GM12878 (cell line): ENCODE results near the gene ANKFY1. TPM values are rescaled to one million over a fixed set of nuclear protein-coding genes. Genes with fewer than 3 reads are reported as not detected.
A peak's percentile ranks its signal among the peaks of the same experiment; 100 is the strongest.

Source experiments
- CHD2 ChIP-seq: IDR thresholded peaks from 2 replicates; pipeline ENCODE4 v1.6.1; 2011; ENCODE audit warnings: low read depth, low read length, improper control_type of control experiment, borderline replicate concordance
- CHD4 ChIP-seq: fragments of 200-600 bp; sonication (generic); IDR thresholded peaks from 2 replicates; pipeline ENCODE4 v1.6.1; 2016; ENCODE audit warnings: mild to moderate bottlenecking
- IKZF1 ChIP-seq: fragments of 450-650 bp; conservative IDR thresholded peaks from 2 replicates; pipeline ENCODE4 v1.6.1; 2017; ENCODE audit warnings: antibody characterized with exemption, mild to moderate bottlenecking
- NFIC ChIP-seq: IDR thresholded peaks from 2 replicates; pipeline ENCODE4 v1.6.1; 2012; ENCODE audit warnings: low read depth, mild to moderate bottlenecking, inconsistent platforms, low read length, moderate library complexity
- RBBP5 ChIP-seq: fragments of 200-600 bp; sonication (generic); conservative IDR thresholded peaks from 2 replicates; pipeline ENCODE4 v1.6.1; 2016
- SMAD5 ChIP-seq: IDR thresholded peaks from 2 replicates; pipeline ENCODE4 v1.6.1; 2016; ENCODE audit warnings: antibody characterized with exemption, low read depth
- SREBF1 ChIP-seq: IDR thresholded peaks from 2 replicates; pipeline ENCODE4 v1.6.1; 2012; ENCODE audit warnings: mild to moderate bottlenecking, low read length
- YBX1 ChIP-seq: fragments of 450-650 bp; IDR thresholded peaks from 2 replicates; pipeline ENCODE4 v1.6.1; 2016; ENCODE audit warnings: antibody characterized with exemption
- ZNF207 ChIP-seq: fragments of 450-650 bp; IDR thresholded peaks from 2 replicates; pipeline ENCODE4 v1.6.1; 2014; ENCODE audit warnings: antibody characterized with exemption, mild to moderate bottlenecking, borderline replicate concordance
- ZSCAN29 ChIP-seq: fragments of 450-650 bp; IDR thresholded peaks from 2 replicates; pipeline ENCODE4 v1.6.1; 2017; ENCODE audit warnings: mild to moderate bottlenecking, moderate library complexity
- polyA plus RNA-seq, 11 experiments: library from polyadenylated mRNA; depleted of rRNA in 4 of 11; unstranded in 6 of 11; stranded (reverse) in 5 of 11; fragments of >200 nt; fragmentation: Nextera tagmentation in 4 of 11; fragmentation: Illumina TruSeq in 1 of 11; extraction: Ambion mirVana in 4 of 11; extraction: Trizol in 1 of 11; gene quantifications; 1 replicate in 1 of 11; 2 replicates in 10 of 11; pipeline versions ENCODE4 v1.2.1 to v1.2.3, GENCODE V29; 2011 to 2016; ENCODE audit warnings: inconsistent platforms in 2 of 11, missing spikeins in 2 of 11, low read depth in 1 of 11
- total RNA-seq, 4 experiments: library from RNA; depleted of rRNA in 3 of 4; stranded (reverse); fragments of >200 nt in 3 of 4; fragmentation: Illumina TruSeq in 1 of 4; extraction: Trizol in 1 of 4; gene quantifications; 2 replicates each; pipeline versions ENCODE4 v1.2.1 to v1.2.3, GENCODE V29; 2013 to 2021
- TF ChIP-seq, protein P1 (sequence below): fragments of 450-650 bp; IDR thresholded peaks from 2 replicates; pipeline ENCODE4 v1.6.1; 2017; ENCODE audit warnings: mild to moderate bottlenecking, moderate library complexity
- TF ChIP-seq, protein P2 (sequence below): fragments of 450-650 bp; IDR thresholded peaks from 2 replicates; pipeline ENCODE4 v1.6.1; 2016; ENCODE audit warnings: mild to moderate bottlenecking
- TF ChIP-seq, protein P3 (sequence below): IDR thresholded peaks from 2 replicates; pipeline ENCODE4 v1.6.1; 2011; ENCODE audit warnings: borderline replicate concordance, low read depth, mild to moderate bottlenecking, moderate library complexity, low read length; ENCODE audit not compliant: insufficient read depth, poor library complexity, severe bottlenecking
- TF ChIP-seq, protein P4 (sequence below): IDR thresholded peaks from 2 replicates; pipeline ENCODE4 v1.6.1; 2011; ENCODE audit warnings: mild to moderate bottlenecking, low read depth, low read length, moderate library complexity; ENCODE audit not compliant: insufficient replicate concordance
- TF ChIP-seq, protein P5 (sequence below): IDR thresholded peaks from 2 replicates; pipeline ENCODE4 v1.6.1; 2012; ENCODE audit warnings: mild to moderate bottlenecking, low read depth, low read length

Gene ANKFY1
- total and polyA plus RNA-seq, 10 of the 15 experiments (the other 5 are each of a cell fraction or from before 2014, with no cell fraction given), result 3.0 to 27.7 (median 16.4) TPM

DNA sequence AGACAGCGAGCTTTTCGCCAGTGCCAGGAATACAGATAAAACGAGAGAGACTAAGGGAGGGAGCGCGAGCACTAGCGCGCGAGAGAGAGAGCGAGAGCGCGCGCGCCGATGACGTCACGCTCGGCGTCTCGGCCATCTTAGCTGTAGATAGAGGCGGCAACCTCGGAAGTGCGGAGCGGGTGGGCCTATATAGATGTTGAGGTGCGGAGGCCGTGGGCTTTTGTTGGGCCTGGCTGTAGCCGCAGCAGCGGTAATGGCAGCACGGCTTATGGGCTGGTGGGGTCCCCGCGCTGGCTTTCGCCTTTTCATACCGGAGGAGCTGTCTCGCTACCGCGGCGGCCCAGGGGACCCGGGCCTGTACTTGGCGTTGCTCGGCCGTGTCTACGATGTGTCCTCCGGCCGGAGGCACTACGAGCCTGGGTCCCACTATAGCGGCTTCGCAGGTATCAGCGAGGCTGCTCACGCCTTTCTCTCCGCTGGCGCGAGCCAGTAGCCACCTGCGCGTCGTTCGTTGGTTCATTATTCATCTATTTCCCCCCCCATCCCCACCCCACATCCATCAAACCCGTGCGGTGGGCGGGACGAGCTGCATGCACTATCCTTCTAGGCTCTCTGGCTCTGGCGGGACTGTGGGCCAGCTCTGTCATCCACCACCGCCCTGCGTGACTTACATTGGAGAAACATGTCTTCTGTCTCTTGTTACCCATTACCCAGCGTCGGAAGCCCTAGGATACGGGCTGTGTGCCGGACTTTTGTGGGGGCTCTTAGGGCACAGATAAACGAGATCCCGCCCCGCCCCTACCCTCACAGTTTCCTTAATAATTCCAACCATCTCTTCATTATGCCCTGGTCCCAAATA, 120.0 kb downstream of the ANKFY1 start (continued):
- TF ChIP-seq, protein P1, sequence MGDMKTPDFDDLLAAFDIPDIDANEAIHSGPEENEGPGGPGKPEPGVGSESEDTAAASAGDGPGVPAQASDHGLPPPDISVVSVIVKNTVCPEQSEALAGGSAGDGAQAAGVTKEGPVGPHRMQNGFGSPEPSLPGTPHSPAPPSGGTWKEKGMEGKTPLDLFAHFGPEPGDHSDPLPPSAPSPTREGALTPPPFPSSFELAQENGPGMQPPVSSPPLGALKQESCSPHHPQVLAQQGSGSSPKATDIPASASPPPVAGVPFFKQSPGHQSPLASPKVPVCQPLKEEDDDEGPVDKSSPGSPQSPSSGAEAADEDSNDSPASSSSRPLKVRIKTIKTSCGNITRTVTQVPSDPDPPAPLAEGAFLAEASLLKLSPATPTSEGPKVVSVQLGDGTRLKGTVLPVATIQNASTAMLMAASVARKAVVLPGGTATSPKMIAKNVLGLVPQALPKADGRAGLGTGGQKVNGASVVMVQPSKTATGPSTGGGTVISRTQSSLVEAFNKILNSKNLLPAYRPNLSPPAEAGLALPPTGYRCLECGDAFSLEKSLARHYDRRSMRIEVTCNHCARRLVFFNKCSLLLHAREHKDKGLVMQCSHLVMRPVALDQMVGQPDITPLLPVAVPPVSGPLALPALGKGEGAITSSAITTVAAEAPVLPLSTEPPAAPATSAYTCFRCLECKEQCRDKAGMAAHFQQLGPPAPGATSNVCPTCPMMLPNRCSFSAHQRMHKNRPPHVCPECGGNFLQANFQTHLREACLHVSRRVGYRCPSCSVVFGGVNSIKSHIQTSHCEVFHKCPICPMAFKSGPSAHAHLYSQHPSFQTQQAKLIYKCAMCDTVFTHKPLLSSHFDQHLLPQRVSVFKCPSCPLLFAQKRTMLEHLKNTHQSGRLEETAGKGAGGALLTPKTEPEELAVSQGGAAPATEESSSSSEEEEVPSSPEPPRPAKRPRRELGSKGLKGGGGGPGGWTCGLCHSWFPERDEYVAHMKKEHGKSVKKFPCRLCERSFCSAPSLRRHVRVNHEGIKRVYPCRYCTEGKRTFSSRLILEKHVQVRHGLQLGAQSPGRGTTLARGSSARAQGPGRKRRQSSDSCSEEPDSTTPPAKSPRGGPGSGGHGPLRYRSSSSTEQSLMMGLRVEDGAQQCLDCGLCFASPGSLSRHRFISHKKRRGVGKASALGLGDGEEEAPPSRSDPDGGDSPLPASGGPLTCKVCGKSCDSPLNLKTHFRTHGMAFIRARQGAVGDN, result peak; percentile 53; the same call in 1 of the 2 replicates
- TF ChIP-seq ZSCAN29 (no peak), CHD4 (no peak), CHD2 (peak; percentile 80), SMAD5 (peak; percentile 73; the same call in 1 of the 2 replicates), ZNF207 (no peak; the same call in 1 of the 2 replicates), YBX1 (no peak), RBBP5 (no peak), SREBF1 (no peak), NFIC (no peak), IKZF1 (no peak; the same call in 1 of the 2 replicates)
- TF ChIP-seq, protein P2, sequence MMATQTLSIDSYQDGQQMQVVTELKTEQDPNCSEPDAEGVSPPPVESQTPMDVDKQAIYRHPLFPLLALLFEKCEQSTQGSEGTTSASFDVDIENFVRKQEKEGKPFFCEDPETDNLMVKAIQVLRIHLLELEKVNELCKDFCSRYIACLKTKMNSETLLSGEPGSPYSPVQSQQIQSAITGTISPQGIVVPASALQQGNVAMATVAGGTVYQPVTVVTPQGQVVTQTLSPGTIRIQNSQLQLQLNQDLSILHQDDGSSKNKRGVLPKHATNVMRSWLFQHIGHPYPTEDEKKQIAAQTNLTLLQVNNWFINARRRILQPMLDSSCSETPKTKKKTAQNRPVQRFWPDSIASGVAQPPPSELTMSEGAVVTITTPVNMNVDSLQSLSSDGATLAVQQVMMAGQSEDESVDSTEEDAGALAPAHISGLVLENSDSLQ, result peak; percentile 85; the same call in 1 of the 2 replicates
- TF ChIP-seq, protein P3, sequence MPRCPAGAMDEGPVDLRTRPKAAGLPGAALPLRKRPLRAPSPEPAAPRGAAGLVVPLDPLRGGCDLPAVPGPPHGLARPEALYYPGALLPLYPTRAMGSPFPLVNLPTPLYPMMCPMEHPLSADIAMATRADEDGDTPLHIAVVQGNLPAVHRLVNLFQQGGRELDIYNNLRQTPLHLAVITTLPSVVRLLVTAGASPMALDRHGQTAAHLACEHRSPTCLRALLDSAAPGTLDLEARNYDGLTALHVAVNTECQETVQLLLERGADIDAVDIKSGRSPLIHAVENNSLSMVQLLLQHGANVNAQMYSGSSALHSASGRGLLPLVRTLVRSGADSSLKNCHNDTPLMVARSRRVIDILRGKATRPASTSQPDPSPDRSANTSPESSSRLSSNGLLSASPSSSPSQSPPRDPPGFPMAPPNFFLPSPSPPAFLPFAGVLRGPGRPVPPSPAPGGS, result no peak
- TF ChIP-seq, protein P4, sequence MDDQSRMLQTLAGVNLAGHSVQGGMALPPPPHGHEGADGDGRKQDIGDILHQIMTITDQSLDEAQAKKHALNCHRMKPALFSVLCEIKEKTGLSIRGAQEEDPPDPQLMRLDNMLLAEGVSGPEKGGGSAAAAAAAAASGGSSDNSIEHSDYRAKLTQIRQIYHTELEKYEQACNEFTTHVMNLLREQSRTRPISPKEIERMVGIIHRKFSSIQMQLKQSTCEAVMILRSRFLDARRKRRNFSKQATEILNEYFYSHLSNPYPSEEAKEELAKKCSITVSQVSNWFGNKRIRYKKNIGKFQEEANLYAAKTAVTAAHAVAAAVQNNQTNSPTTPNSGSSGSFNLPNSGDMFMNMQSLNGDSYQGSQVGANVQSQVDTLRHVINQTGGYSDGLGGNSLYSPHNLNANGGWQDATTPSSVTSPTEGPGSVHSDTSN, result peak; percentile 75
- TF ChIP-seq, protein P5, sequence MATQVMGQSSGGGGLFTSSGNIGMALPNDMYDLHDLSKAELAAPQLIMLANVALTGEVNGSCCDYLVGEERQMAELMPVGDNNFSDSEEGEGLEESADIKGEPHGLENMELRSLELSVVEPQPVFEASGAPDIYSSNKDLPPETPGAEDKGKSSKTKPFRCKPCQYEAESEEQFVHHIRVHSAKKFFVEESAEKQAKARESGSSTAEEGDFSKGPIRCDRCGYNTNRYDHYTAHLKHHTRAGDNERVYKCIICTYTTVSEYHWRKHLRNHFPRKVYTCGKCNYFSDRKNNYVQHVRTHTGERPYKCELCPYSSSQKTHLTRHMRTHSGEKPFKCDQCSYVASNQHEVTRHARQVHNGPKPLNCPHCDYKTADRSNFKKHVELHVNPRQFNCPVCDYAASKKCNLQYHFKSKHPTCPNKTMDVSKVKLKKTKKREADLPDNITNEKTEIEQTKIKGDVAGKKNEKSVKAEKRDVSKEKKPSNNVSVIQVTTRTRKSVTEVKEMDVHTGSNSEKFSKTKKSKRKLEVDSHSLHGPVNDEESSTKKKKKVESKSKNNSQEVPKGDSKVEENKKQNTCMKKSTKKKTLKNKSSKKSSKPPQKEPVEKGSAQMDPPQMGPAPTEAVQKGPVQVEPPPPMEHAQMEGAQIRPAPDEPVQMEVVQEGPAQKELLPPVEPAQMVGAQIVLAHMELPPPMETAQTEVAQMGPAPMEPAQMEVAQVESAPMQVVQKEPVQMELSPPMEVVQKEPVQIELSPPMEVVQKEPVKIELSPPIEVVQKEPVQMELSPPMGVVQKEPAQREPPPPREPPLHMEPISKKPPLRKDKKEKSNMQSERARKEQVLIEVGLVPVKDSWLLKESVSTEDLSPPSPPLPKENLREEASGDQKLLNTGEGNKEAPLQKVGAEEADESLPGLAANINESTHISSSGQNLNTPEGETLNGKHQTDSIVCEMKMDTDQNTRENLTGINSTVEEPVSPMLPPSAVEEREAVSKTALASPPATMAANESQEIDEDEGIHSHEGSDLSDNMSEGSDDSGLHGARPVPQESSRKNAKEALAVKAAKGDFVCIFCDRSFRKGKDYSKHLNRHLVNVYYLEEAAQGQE, result no peak
